Upper lobe of left lung (tissue), 6 donors: ENCODE measurements around the gene UBTF. TPM values are rescaled to one million over a fixed set of nuclear protein-coding genes. Genes with fewer than 3 reads are reported as not detected.

Experiments used
- ATAC-seq, 2 donors: fragments of 200-7000 bp; cut with Tn5 transposase; one replicate each; pipeline ENCODE4 v1.9.1; 2022; ENCODE audit warnings: mild to moderate bottlenecking in 2 of 2, moderate library complexity in 2 of 2; ENCODE audit not compliant: low FRiP score in 2 of 2
- DNase-seq, 2 donors: peaks; one replicate each; pipeline ENCODE4 v3.0.0-alpha.2; 2019 to 2020
- H3K27ac ChIP-seq, 4 donors: fragments of 200-600 bp; sonication (generic); one replicate each; pipeline ENCODE4 v1.5.1; 2016 to 2019
- H3K27me3 ChIP-seq, 4 donors: fragments of 200-600 bp; sonication (generic); one replicate each; pipeline ENCODE4 v1.5.1; 2017 to 2019
- H3K36me3 ChIP-seq, 4 donors: fragments of 200-600 bp; sonication (generic); one replicate each; pipeline ENCODE4 v1.5.1; 2016 to 2019
- H3K4me1 ChIP-seq, 4 donors: fragments of 200-600 bp; sonication (generic); one replicate each; pipeline ENCODE4 v1.5.1; 2018 to 2019
- H3K4me3 ChIP-seq, 4 donors: fragments of 200-600 bp; sonication (generic); one replicate each; pipeline ENCODE4 v1.5.1; 2017 to 2019; ENCODE audit warnings: mild to moderate bottlenecking in 2 of 4, moderate library complexity in 1 of 4
- H3K9me3 ChIP-seq, 4 donors: fragments of 200-600 bp; sonication (generic); one replicate each; pipeline ENCODE4 v1.5.1; 2018 to 2019
- EP300 ChIP-seq, 4 donors: sonication (generic); formaldehyde crosslinking; IDR thresholded peaks; one replicate each; pipeline ENCODE4 v1.5.1; 2017; ENCODE audit warnings: antibody characterized with exemption in 4 of 4, control low read depth in 2 of 4
- POLR2A ChIP-seq, 4 donors: fragments of 450-650 bp; IDR thresholded peaks; one replicate each; pipeline ENCODE4 v1.5.1; 2016 to 2017; ENCODE audit warnings: antibody characterized with exemption in 4 of 4, mild to moderate bottlenecking in 2 of 4
- POLR2AphosphoS5 ChIP-seq, 2 donors: sonication (generic); formaldehyde crosslinking; IDR thresholded peaks; one replicate each; pipeline ENCODE4 v1.5.1; 2017; ENCODE audit warnings: antibody characterized with exemption in 2 of 2
- WGBS, 2 donors: methylation state at CpG; one replicate each; pipeline ENCODE4 v1.1.5; 2017 to 2018; 5-methylcytosine and 5-hydroxymethylcytosine counted together
- total RNA-seq, 6 donors: library from RNA; depleted of rRNA in 4 of 6; stranded (reverse); fragments of >200 nt in 4 of 6; gene quantifications; one replicate each; pipeline versions ENCODE4 v1.1.0 to v1.2.1, GENCODE V29; 2016 to 2021
- TF ChIP-seq, protein P1 (sequence below), 6 experiments: fragments of 450-650 bp in 4 of 6; fragments of 200-600 bp in 2 of 6; sonication (generic) in 2 of 6; IDR thresholded peaks; one replicate each; pipeline ENCODE4 v1.5.1; 2016 to 2019; ENCODE audit warnings: antibody characterized with exemption in 6 of 6
- donor health status: DM: no; HTN: no; CAD: no; lungs with moderate emphysema.
- donor health status: DM: no; HTN: yes; CAD: no; lungs with severe emphysema.

Gene UBTF
- total RNA-seq, 6 donors from 2014 or later: 41.2 to 94.3 (median 67.6) TPM

- Histone ChIP-seq H3K27ac (peak overlapping the region in 1 of 4 donors; percentile 27), H3K4me1 (peaks cover 12 to 28% (median 18%) of the 10 kb centered on the region in 4 donors), H3K36me3 (peaks cover 19 to 72% (median 48%) of the 10 kb centered on the region in 4 donors), H3K4me3 (no peak overlapping the region), H3K9me3 (no peaks in the 10 kb centered on the region), H3K27me3 (no peaks in the 10 kb centered on the region)
- DNase-seq (no peak), ATAC-seq (no peak)
- 76 to 84% methylated on average over 5 of the region's 5 CpGs for WGBS, 2 donors
- TF ChIP-seq EP300 (IDR thresholded peaks at IDR 0.05): no peak
- no peak for TF ChIP-seq POLR2A (IDR thresholded peaks at IDR 0.05)
- no peak for TF ChIP-seq POLR2AphosphoS5 (IDR thresholded peaks at IDR 0.05)
- TF ChIP-seq, protein P1, sequence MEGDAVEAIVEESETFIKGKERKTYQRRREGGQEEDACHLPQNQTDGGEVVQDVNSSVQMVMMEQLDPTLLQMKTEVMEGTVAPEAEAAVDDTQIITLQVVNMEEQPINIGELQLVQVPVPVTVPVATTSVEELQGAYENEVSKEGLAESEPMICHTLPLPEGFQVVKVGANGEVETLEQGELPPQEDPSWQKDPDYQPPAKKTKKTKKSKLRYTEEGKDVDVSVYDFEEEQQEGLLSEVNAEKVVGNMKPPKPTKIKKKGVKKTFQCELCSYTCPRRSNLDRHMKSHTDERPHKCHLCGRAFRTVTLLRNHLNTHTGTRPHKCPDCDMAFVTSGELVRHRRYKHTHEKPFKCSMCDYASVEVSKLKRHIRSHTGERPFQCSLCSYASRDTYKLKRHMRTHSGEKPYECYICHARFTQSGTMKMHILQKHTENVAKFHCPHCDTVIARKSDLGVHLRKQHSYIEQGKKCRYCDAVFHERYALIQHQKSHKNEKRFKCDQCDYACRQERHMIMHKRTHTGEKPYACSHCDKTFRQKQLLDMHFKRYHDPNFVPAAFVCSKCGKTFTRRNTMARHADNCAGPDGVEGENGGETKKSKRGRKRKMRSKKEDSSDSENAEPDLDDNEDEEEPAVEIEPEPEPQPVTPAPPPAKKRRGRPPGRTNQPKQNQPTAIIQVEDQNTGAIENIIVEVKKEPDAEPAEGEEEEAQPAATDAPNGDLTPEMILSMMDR (IDR thresholded peaks at IDR 0.05): no peak
Measured at GRCh38 chr17:44191369-44191768, 28.1 kb downstream of the UBTF start.

DNA sequence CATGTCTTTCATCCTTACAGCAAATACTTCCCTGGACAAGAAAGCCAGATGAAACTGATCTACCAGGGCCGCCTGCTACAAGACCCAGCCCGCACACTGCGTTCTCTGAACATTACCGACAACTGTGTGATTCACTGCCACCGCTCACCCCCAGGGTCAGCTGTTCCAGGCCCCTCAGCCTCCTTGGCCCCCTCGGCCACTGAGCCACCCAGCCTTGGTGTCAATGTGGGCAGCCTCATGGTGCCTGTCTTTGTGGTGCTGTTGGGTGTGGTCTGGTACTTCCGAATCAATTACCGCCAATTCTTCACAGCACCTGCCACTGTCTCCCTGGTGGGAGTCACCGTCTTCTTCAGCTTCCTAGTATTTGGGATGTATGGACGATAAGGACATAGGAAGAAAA, 29.0 kb downstream of the UBTF start:
- Histone ChIP-seq H3K4me3 (no peak overlapping the region), H3K4me1 (peaks cover 17 to 36% (median 23%) of the 10 kb centered on the region in 4 donors), H3K27ac (no peak overlapping the region), H3K27me3 (no peaks in the 10 kb centered on the region), H3K36me3 (peaks cover 19 to 63% (median 39%) of the 10 kb centered on the region in 4 donors), H3K9me3 (no peaks in the 10 kb centered on the region)
- TF ChIP-seq POLR2A (IDR thresholded peaks at IDR 0.05) (no peak), POLR2AphosphoS5 (IDR thresholded peaks at IDR 0.05) (no peak), EP300 (IDR thresholded peaks at IDR 0.05) (no peak)
- TF ChIP-seq, protein P1 (IDR thresholded peaks at IDR 0.05): no peak
- DNase-seq (no peak), ATAC-seq (no peak)
- 88 to 91% methylated on average over 10 of the region's 10 CpGs for WGBS, 2 donors

GRCh38 chr17:44188576-44189403, 30.7 kb downstream of the UBTF start:
- TF ChIP-seq POLR2A (IDR thresholded peaks at IDR 0.05): no peak
- TF ChIP-seq, protein P1 (IDR thresholded peaks at IDR 0.05): no peak
- Histone ChIP-seq H3K27ac (peak overlapping the region in 2 of 4 donors; percentile 97 to 98), H3K27me3 (no peaks in the 10 kb centered on the region), H3K4me3 (no peak overlapping the region), H3K9me3 (no peaks in the 10 kb centered on the region), H3K36me3 (peaks cover 3 to 46% (median 22%) of the 10 kb centered on the region in 4 donors), H3K4me1 (peaks cover 28 to 48% (median 37%) of the 10 kb centered on the region in 4 donors)
- DNase-seq (no peak), ATAC-seq (no peak)
- WGBS, 2 donors: 85 to 92% methylated on average over 7 to 12 of the region's 12 CpGs

DNA sequence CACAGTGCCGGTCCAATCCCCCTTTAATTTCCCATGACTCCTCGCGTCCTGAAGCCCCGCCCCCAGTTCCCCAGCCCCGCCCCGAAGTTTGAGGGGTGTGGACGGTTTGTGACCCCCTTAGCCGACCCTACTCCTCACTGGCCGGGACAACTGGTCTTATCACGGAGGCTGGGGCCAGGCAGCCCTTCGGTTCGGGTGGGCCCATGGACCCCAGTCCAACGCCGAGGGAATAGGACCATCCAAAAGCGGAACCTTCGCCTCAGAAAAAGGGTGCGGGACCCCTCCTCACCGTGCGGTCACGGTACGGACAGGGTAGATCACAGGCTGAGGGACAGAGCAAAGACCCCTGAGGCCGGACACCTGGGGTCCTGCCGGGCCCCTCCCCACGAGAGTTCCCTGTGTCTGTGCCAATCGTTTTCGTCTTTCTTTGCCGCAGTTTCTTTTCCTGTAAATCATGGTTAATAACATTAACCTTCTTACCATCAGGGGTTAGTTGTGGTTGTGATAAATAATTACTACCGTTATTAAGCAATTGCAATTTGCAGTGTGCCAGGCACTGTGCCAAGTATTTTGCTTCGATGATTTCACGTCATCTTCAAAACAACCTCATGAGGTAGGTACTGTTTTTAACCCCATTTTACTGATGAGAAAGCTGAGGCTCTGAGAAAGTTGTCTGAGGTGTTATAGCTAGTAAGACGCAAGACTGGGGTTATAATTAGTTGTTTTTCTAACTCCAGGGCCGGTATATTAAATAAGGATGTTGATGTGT, 32.2 kb downstream of the UBTF start:
- ATAC-seq: peak; percentile 84 to 86
- peak in 1 of 4 donors; percentile 45 for TF ChIP-seq POLR2A (IDR thresholded peaks at IDR 0.05)
- TF ChIP-seq POLR2AphosphoS5 (IDR thresholded peaks at IDR 0.05): no peak
- H3K9me3 ChIP-seq: no peaks in the 10 kb centered on the region
- H3K27me3 ChIP-seq: no peaks in the 10 kb centered on the region
- peaks cover 28 to 42% (median 33%) of the 10 kb centered on the region in 4 donors for H3K4me1 ChIP-seq
- H3K27ac ChIP-seq: peak overlapping the region; percentile 96 to 99 (median 98)
- DNase-seq: peak in 1 of 2 donors; percentile 90
- peak overlapping the region; percentile 63 to 96 (median 75) for H3K4me3 ChIP-seq
- WGBS, 2 donors: 2% methylated on average over 17 to 31 of the region's 32 CpGs
- H3K36me3 ChIP-seq: peaks cover 3 to 43% (median 22%) of the 10 kb centered on the region in 4 donors
